Lung (tissue), 12 donors: ENCODE measurements around the gene RND3. TPM values are rescaled to one million over a fixed set of nuclear protein-coding genes. Genes with fewer than 3 reads are reported as not detected.

ENCODE experiments used
- ATAC-seq: fragments of 200-7000 bp; cut with Tn5 transposase; one replicate; pipeline ENCODE4 v1.9.1; 2020; ENCODE audit warnings: moderate number of reproducible peaks; ENCODE audit not compliant: insufficient read depth, low FRiP score
- DNase-seq, 3 donors: peaks; one replicate each; pipeline ENCODE4 v3.0.0-alpha.2; 2013 to 2017
- H3K27ac ChIP-seq, 2 donors: one replicate each; pipeline ENCODE4 v1.5.1; 2013; ENCODE audit warnings: mild to moderate bottlenecking in 2 of 2, moderate library complexity in 2 of 2, control low read depth in 1 of 2, inconsistent platforms in 1 of 2, low read depth in 1 of 2, low read length in 1 of 2
- H3K27me3 ChIP-seq, 3 donors: one replicate each; pipeline ENCODE4 v1.5.1; 2013; ENCODE audit warnings: low read length in 2 of 3; ENCODE audit not compliant: control insufficient read depth in 3 of 3, insufficient read depth in 3 of 3
- H3K36me3 ChIP-seq, 4 donors: one replicate each; pipeline ENCODE4 v1.5.1; 2013; ENCODE audit warnings: low read length in 4 of 4, mild to moderate bottlenecking in 1 of 4, moderate library complexity in 1 of 4; ENCODE audit not compliant: control insufficient read depth in 4 of 4, insufficient read depth in 4 of 4
- H3K4me1 ChIP-seq, 5 donors: one replicate each; pipeline ENCODE4 v1.5.1; 2013; ENCODE audit warnings: low read length in 5 of 5, mild to moderate bottlenecking in 2 of 5, moderate library complexity in 1 of 5; ENCODE audit not compliant: control insufficient read depth in 5 of 5, insufficient read depth in 5 of 5
- H3K4me3 ChIP-seq: one replicate; pipeline ENCODE4 v1.5.1; 2013; ENCODE audit warnings: mild to moderate bottlenecking, control low read depth, moderate library complexity
- H3K9ac ChIP-seq, 2 donors: one replicate each; pipeline ENCODE4 v1.5.1; 2013; ENCODE audit warnings: low read length in 2 of 2, control low read depth in 1 of 2; ENCODE audit not compliant: insufficient read depth in 1 of 2
- H3K9me3 ChIP-seq, 4 donors: one replicate each; pipeline ENCODE4 v1.5.1; 2013; ENCODE audit warnings: low read length in 3 of 4, mild to moderate bottlenecking in 1 of 4, moderate library complexity in 1 of 4; ENCODE audit not compliant: control insufficient read depth in 4 of 4, insufficient read depth in 3 of 4
- WGBS, 2 donors: extraction: QIAGEN DNeasy Blood & Tissue Kit; methylation state at CpG; one replicate each; pipeline ENCODE4 v1.1.7; 2013; 5-methylcytosine and 5-hydroxymethylcytosine counted together
- polyA plus RNA-seq, 2 donors: library from polyadenylated mRNA; stranded (reverse); fragments of 200-250 nt; gene quantifications; one replicate each; pipeline ENCODE4 v1.2.1, GENCODE V29; 2013
- total RNA-seq, 2 donors: library from RNA; depleted of rRNA in 1 of 2; stranded (reverse); fragments of >200 nt in 1 of 2; gene quantifications; one replicate each; pipeline ENCODE4 v1.2.1, GENCODE V29; 2014 to 2021
- TF ChIP-seq, protein P1 (sequence below): IDR thresholded peaks from 2 replicates; pipeline ENCODE4 v1.5.1; 2012; ENCODE audit warnings: mild to moderate bottlenecking; ENCODE audit errors: control extremely low read depth, extremely low read depth
- donor health status: control.
- donor health status: control.
- donor health status: Bipolar disorder and iron deficiency.
- donor health status: healthy.
- donor health status: DM: yes; HTN: yes; CAD: no.

The RND3 gene
- total and polyA plus RNA-seq, 4 donors = 23.5 to 43.7 (median 33.4) TPM

GRCh38 chr2:150507071-150507470 is 19.6 kb upstream of the RND3 start:
- peaks cover 0 to 8% (median 0%) of the 10 kb centered on the region in 5 donors for H3K4me1 ChIP-seq
- no peaks in the 10 kb centered on the region for H3K9me3 ChIP-seq
- H3K27ac ChIP-seq = no peak overlapping the region
- TF ChIP-seq, protein P1, sequence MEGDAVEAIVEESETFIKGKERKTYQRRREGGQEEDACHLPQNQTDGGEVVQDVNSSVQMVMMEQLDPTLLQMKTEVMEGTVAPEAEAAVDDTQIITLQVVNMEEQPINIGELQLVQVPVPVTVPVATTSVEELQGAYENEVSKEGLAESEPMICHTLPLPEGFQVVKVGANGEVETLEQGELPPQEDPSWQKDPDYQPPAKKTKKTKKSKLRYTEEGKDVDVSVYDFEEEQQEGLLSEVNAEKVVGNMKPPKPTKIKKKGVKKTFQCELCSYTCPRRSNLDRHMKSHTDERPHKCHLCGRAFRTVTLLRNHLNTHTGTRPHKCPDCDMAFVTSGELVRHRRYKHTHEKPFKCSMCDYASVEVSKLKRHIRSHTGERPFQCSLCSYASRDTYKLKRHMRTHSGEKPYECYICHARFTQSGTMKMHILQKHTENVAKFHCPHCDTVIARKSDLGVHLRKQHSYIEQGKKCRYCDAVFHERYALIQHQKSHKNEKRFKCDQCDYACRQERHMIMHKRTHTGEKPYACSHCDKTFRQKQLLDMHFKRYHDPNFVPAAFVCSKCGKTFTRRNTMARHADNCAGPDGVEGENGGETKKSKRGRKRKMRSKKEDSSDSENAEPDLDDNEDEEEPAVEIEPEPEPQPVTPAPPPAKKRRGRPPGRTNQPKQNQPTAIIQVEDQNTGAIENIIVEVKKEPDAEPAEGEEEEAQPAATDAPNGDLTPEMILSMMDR = no peak
- H3K36me3 ChIP-seq = no peaks in the 10 kb centered on the region
- DNase-seq (no peak), ATAC-seq (no peak)
- H3K9ac ChIP-seq = no peak overlapping the region
- no peak overlapping the region for H3K4me3 ChIP-seq
- WGBS, 2 donors = 71 to 73% methylated on average over 1 of the region's 1 CpG
- no peaks in the 10 kb centered on the region for H3K27me3 ChIP-seq

- DNase-seq (no peak), ATAC-seq (no peak)
- Histone ChIP-seq H3K4me1 (peaks cover 0 to 8% (median 0%) of the 10 kb centered on the region in 5 donors), H3K9me3 (no peaks in the 10 kb centered on the region), H3K36me3 (no peaks in the 10 kb centered on the region), H3K9ac (no peak overlapping the region), H3K27me3 (no peaks in the 10 kb centered on the region), H3K27ac (no peak overlapping the region), H3K4me3 (no peak overlapping the region)
- TF ChIP-seq, protein P1 = no peak
Measured at GRCh38 chr2:150505178-150505577, 17.7 kb upstream of the RND3 start.

DNA sequence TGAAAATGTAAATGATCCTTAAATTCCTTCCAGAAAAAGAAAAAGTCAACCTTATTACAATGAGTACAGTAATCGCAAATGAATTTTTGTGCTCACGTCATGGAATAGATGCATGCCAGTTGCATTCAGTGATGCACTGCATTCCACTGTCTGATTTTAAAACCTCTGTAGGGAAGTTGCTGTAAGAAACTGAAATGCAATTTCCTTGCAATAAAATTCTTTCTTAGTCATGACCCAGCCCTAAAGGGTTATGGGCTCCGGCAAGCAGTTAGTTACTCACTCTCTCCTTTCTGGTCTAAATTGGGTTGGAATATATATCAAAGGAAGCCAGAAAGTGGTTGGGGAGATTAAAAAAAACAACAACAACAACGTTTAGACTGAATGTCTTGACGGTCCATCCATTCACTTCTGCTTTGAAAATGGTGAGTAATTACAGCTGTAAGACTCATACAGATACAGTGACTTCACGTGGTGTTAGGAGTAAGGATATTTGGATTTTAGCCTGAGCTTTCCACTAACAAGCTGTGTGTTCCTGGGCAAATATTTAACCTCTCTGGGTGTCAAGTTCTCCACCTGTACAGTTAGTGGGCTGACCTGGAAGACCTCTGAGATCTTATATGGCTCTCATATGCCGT is 8.6 kb upstream of the RND3 start:
- peak; percentile 27 for ATAC-seq
- TF ChIP-seq, protein P1 = no peak
- DNase-seq = no peak

DNA sequence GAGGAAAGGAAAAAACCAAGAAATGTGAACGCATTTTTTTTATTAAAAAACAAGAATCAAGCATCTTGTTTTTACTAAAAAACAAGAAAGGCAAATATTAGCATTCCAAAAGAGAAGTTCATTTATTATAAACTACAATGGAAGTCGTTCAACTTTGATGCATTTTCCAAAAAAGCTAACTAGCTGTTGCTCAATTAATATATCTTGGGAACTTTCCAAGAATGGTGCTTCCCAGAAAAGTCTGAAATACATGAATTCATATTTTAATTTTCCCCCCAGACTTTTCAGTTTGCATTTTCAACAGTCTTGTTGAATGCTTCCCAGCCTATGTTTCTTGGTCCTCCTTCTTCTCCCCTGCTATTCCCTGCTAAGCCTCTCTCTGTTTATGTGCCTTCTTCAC is 7.5 kb upstream of the RND3 start:
- WGBS, 2 donors = 69 to 85% methylated on average over 2 of the region's 2 CpGs
- no peaks in the 10 kb centered on the region for H3K36me3 ChIP-seq
- H3K4me3 ChIP-seq = no peak overlapping the region
- DNase-seq = peak in 2 of 3 donors; percentile 71 to 78
- H3K27ac ChIP-seq = no peak overlapping the region
- H3K27me3 ChIP-seq = no peaks in the 10 kb centered on the region
- H3K9ac ChIP-seq = no peak overlapping the region
- ATAC-seq = no peak
- no peaks in the 10 kb centered on the region for H3K9me3 ChIP-seq
- peaks cover 0 to 4% (median 0%) of the 10 kb centered on the region in 5 donors for H3K4me1 ChIP-seq
- TF ChIP-seq, protein P1 = no peak

More for the DNA sequence above, 8.6 kb upstream of the RND3 start:
- H3K36me3 ChIP-seq = no peaks in the 10 kb centered on the region
- peaks cover 0 to 4% (median 0%) of the 10 kb centered on the region in 5 donors for H3K4me1 ChIP-seq
- no peak overlapping the region for H3K4me3 ChIP-seq
- H3K9ac ChIP-seq = no peak overlapping the region
- H3K9me3 ChIP-seq = no peaks in the 10 kb centered on the region
- no peak overlapping the region for H3K27ac ChIP-seq
- H3K27me3 ChIP-seq = no peaks in the 10 kb centered on the region
- WGBS, 2 donors = 62 to 75% methylated on average over 7 of the region's 7 CpGs
